SK-N-SH treated with all-trans-retinoic acid at 6 μM for 48 hours (cell line): Measurements from ENCODE around the gene TIMM10.

Source experiments
- ATAC-seq: fragments of 200-7000 bp; cut with Tn5 transposase; 3 replicates; pipeline ENCODE4 v1.9.1; 2020; ENCODE audit warnings: mild to moderate bottlenecking, moderate library complexity
- ARNTL ChIP-seq: fragments of 450-650 bp; formaldehyde crosslinking; IDR thresholded peaks from 2 replicates; pipeline ENCODE4 v1.5.0; 2020; ENCODE audit warnings: low read depth, mild to moderate bottlenecking, moderate library complexity, borderline replicate concordance
- CREB5 ChIP-seq: fragments of 250-450 bp; sonication (Bioruptor Pico); IDR thresholded peaks from 2 replicates; pipeline ENCODE4 v1.5.1; 2020; ENCODE audit warnings: low read depth, mild to moderate bottlenecking, moderate library complexity
- CSDC2 ChIP-seq: fragments of 250-450 bp; sonication (Bioruptor Pico); IDR thresholded peaks from 2 replicates; pipeline ENCODE4 v1.5.0; 2020; ENCODE audit warnings: mild to moderate bottlenecking, moderate library complexity
- CSRNP3 ChIP-seq: fragments of 250-450 bp; sonication (Bioruptor Pico); IDR thresholded peaks from 2 replicates; pipeline ENCODE4 v1.5.1; 2021; ENCODE audit warnings: mild to moderate bottlenecking, moderate library complexity
- ESRRG ChIP-seq: fragments of 250-450 bp; sonication (Bioruptor Pico); IDR thresholded peaks from 2 replicates; pipeline ENCODE4 v1.6.1; 2021; ENCODE audit warnings: mild to moderate bottlenecking
- GLIS3 ChIP-seq: fragments of 250-450 bp; sonication (Bioruptor Pico); IDR thresholded peaks from 2 replicates; pipeline ENCODE4 v1.5.0; 2020; ENCODE audit warnings: mild to moderate bottlenecking, moderate library complexity
- ISL1 ChIP-seq: fragments of 250-450 bp; sonication (Bioruptor Pico); IDR thresholded peaks from 2 replicates; pipeline ENCODE4 v2.1.2; 2022; ENCODE audit warnings: mild to moderate bottlenecking, moderate library complexity
- PATZ1 ChIP-seq: fragments of 250-450 bp; sonication (Bioruptor Pico); IDR thresholded peaks from 2 replicates; pipeline ENCODE4 v1.8.0; 2020; ENCODE audit warnings: mild to moderate bottlenecking, moderate library complexity, borderline replicate concordance
- POU6F1 ChIP-seq: fragments of 250-450 bp; sonication (Bioruptor Pico); IDR thresholded peaks from 2 replicates; pipeline ENCODE4 v1.8.0; 2021; ENCODE audit warnings: low read depth, mild to moderate bottlenecking, moderate library complexity, borderline replicate concordance
- PPARA ChIP-seq: fragments of 250-450 bp; sonication (Bioruptor Pico); IDR thresholded peaks from 2 replicates; pipeline ENCODE4 v1.5.0; 2020; ENCODE audit warnings: mild to moderate bottlenecking, borderline replicate concordance
- RARB ChIP-seq: fragments of 250-450 bp; sonication (Bioruptor Pico); IDR thresholded peaks from 2 replicates; pipeline ENCODE4 v1.8.0; 2021; ENCODE audit warnings: mild to moderate bottlenecking, moderate library complexity
- SNAI2 ChIP-seq: fragments of 250-450 bp; sonication (Bioruptor Pico); IDR thresholded peaks from 2 replicates; pipeline ENCODE4 v1.5.0; 2020; ENCODE audit warnings: mild to moderate bottlenecking, moderate library complexity
- TOX ChIP-seq: fragments of 250-450 bp; sonication (Bioruptor Pico); IDR thresholded peaks from 2 replicates; pipeline ENCODE4 v1.8.0; 2021; ENCODE audit warnings: mild to moderate bottlenecking, moderate library complexity, borderline replicate concordance
- TSHZ2 ChIP-seq: fragments of 250-450 bp; sonication (Bioruptor Pico); IDR thresholded peaks from 2 replicates; pipeline ENCODE4 v1.5.0; 2020; ENCODE audit warnings: mild to moderate bottlenecking, moderate library complexity
- ZC3H10 ChIP-seq: fragments of 250-450 bp; sonication (Bioruptor Pico); IDR thresholded peaks from 2 replicates; pipeline ENCODE4 v1.5.1; 2021; ENCODE audit warnings: mild to moderate bottlenecking, moderate library complexity
- ZFP3 ChIP-seq: fragments of 250-450 bp; sonication (Bioruptor Pico); IDR thresholded peaks from 2 replicates; pipeline ENCODE4 v1.5.0; 2020; ENCODE audit warnings: mild to moderate bottlenecking, moderate library complexity
- ZFP30 ChIP-seq: fragments of 450-650 bp; formaldehyde crosslinking; IDR thresholded peaks from 2 replicates; pipeline ENCODE4 v1.5.0; 2022; ENCODE audit warnings: mild to moderate bottlenecking, moderate library complexity
- ZNF565 ChIP-seq: fragments of 450-650 bp; formaldehyde crosslinking; conservative IDR thresholded peaks from 2 replicates; pipeline ENCODE4 v1.5.0; 2020; ENCODE audit warnings: low read depth, mild to moderate bottlenecking, moderate library complexity
- ZNF70 ChIP-seq: fragments of 450-650 bp; formaldehyde crosslinking; IDR thresholded peaks from 2 replicates; pipeline ENCODE4 v1.5.0; 2020; ENCODE audit warnings: mild to moderate bottlenecking, moderate library complexity
- ZNF8 ChIP-seq: fragments of 450-650 bp; formaldehyde crosslinking; IDR thresholded peaks from 2 replicates; pipeline ENCODE4 v1.5.0; 2020; ENCODE audit warnings: mild to moderate bottlenecking, moderate library complexity

The TIMM10 gene

GRCh38 chr11:57483562-57483918 lies 47.0 kb downstream of the TIMM10 start:
- ATAC-seq, result no peak
- TF ChIP-seq GLIS3 (CRISPR knock-in tag), result no peak
- TF ChIP-seq ISL1 (CRISPR knock-in tag), result no peak
- TF ChIP-seq ZFP30 (CRISPR knock-in tag), result no peak
- no peak for TF ChIP-seq ZC3H10
- no peak for TF ChIP-seq ZNF70 (CRISPR knock-in tag)
- no peak for TF ChIP-seq ZNF8 (CRISPR knock-in tag)
- TF ChIP-seq CSDC2 (CRISPR knock-in tag), result no peak
- TF ChIP-seq PPARA (CRISPR knock-in tag), result no peak
- no peak for TF ChIP-seq ZNF565 (CRISPR knock-in tag)
- no peak for TF ChIP-seq ARNTL (CRISPR knock-in tag)
- no peak for TF ChIP-seq ZFP3 (CRISPR knock-in tag)
- TF ChIP-seq CREB5 (CRISPR knock-in tag), result no peak
- no peak for TF ChIP-seq ESRRG (CRISPR knock-in tag)
- TF ChIP-seq TSHZ2 (CRISPR knock-in tag), result no peak
- TF ChIP-seq SNAI2, result no peak
- TF ChIP-seq TOX (CRISPR knock-in tag), result no peak
- TF ChIP-seq PATZ1 (CRISPR knock-in tag), result no peak
- no peak for TF ChIP-seq POU6F1 (CRISPR knock-in tag)
- TF ChIP-seq RARB (CRISPR knock-in tag), result no peak
- no peak for TF ChIP-seq CSRNP3 (CRISPR knock-in tag)

- peak; percentile 80 for ATAC-seq
Observed at GRCh38 chr11:57482782-57483561, 47.6 kb downstream of the TIMM10 start.

More at GRCh38 chr11:57482782-57483561, 47.6 kb downstream of the TIMM10 start:
- TF ChIP-seq ZNF8 (CRISPR knock-in tag) (no peak), PATZ1 (CRISPR knock-in tag) (peak; percentile 34; the same call in 1 of the 2 replicates)
